Jurkat, Clone E6-1 (cell line): ENCODE data around the gene CD40.

ENCODE experiments used
- DNase-seq: peaks from one replicate; pipeline ENCODE4 v3.0.0-alpha.2; 2011; ENCODE audit warnings: low read depth, low spot score
- H3K4me3 ChIP-seq: 2 replicates; pipeline ENCODE4 v1.5.1; 2011; ENCODE audit warnings: mild to moderate bottlenecking, low read length, control low read depth, moderate library complexity

The CD40 gene

DNA sequence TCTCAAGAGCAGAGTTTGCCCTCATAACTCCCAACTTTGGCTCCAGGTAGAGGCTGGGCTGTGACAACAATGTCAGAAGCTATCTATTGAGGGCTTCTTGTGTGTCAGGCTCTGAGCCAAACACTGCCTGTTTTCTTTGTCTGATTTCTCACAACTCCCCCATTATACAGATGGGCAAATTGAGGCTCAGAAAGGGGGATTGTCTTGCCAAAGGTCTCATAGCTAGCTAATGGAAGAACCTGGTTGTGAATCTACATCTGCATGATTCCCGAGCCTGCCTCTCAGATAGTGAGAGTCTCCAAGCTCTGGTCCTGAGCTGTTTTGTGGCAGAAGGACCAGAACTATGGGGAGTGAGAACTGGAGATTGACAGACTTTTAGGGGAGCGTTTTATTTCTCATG lies 1.4 kb downstream of the CD40 start:
- no peak for DNase-seq
- no peak overlapping the region for H3K4me3 ChIP-seq

DNA sequence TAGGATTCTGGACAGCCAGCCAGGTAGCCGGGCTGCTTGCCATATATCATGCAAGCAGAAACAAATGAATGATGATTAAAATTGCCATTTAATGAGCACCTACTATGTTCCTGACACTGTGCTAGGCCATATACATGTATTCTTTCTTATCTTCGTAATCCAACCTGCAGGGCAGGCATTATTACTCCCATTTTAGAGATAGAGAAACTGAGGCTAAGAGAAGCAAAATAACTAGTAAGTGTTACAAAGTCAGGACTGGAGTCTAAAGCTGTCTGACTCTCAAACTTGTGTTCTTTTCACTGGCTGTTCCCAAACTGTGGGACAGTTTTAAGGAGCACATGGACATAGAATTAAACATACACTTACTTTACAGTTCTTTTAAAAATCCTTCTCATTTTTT lies 2.0 kb downstream of the CD40 start:
- DNase-seq: no peak
- H3K4me3 ChIP-seq: no peak overlapping the region

DNA sequence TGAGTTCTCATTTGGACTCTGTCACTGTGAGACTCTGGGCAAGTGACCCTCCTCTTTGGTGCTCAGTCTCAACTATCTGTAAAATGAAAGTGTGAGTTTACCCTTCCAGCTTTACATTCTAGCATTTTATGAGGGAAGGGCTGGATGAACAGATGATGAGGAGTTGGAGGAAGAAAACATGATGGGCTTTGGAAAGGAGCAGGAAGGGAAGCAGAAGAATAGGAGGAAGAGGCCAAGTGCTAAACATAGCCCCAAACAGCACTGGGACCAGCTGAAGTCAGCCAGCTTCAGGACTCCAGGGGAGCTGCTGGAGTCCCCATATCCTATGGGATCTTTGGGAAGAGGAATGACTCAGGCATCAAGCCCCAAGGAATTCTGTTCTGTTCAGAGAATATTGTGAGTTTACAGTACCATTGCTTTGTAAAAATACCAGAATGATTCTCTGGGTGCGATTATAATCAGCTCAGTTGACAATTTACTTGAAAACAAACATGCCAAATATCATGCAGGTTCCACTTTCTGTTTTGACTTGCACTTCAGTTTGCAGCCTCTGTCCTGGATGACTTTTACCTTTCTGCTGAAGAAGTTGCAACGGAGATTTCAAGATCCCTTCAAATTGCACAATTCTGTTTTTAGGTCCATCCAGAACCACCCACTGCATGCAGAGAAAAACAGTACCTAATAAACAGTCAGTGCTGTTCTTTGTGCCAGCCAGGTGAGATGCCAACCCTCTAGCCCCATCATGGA lies 3.2 kb downstream of the CD40 start:
- no peak overlapping the region for H3K4me3 ChIP-seq
- no peak for DNase-seq

DNA sequence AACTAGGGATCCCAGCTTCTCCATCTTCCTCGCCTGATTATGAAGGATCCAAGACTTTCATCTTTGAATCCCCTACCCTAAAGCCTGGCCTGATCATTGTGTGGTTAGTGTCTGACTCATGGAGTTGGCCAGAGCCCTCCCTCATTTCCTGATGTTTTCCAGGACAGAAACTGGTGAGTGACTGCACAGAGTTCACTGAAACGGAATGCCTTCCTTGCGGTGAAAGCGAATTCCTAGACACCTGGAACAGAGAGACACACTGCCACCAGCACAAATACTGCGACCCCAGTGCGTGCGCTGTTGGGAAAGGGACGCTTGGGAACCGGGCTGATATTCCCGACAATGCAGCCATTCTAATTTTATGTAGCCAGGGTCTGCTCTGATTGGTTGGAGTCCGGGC lies 4.0 kb downstream of the CD40 start:
- no peak for DNase-seq

DNA sequence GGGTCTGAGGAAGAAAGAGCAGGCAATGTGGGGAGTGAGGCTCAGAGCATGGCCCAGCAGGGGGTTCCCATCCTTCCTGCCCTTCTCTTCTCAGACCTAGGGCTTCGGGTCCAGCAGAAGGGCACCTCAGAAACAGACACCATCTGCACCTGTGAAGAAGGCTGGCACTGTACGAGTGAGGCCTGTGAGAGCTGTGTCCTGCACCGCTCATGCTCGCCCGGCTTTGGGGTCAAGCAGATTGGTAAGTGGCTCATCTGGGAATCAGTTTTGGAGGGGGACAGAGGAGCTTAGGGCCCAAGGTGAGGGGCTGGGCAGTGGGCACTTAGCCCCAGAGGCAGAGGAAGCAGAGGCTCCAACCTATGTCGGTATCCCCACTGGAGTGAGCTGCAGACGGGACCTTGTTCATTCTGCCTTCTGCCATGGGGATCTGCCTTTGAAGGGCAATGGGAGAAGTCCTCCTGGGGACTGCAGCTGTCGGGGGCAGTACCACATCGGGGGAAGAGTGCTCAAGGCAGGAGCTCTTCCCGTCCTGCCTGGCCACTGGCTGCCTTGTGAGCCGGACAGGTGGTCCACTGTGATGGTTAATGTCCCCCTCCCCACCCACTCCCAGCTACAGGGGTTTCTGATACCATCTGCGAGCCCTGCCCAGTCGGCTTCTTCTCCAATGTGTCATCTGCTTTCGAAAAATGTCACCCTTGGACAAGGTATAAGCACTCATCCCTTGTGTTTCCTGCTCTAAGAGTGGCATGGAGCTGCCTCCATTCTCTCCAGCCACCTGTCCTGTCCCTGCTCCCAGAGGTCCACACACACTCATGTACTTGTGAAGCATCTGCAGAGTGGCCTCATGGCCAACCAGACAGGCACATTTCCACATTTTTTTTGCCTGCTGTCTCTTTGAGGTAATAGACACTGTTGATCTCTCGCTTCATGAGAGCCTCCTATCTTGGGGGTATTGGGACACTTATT lies 4.7 kb downstream of the CD40 start:
- DNase-seq: no peak
- H3K4me3 ChIP-seq: no peak overlapping the region

More for the DNA sequence above, 4.0 kb downstream of the CD40 start:
- H3K4me3 ChIP-seq: no peak overlapping the region

DNA sequence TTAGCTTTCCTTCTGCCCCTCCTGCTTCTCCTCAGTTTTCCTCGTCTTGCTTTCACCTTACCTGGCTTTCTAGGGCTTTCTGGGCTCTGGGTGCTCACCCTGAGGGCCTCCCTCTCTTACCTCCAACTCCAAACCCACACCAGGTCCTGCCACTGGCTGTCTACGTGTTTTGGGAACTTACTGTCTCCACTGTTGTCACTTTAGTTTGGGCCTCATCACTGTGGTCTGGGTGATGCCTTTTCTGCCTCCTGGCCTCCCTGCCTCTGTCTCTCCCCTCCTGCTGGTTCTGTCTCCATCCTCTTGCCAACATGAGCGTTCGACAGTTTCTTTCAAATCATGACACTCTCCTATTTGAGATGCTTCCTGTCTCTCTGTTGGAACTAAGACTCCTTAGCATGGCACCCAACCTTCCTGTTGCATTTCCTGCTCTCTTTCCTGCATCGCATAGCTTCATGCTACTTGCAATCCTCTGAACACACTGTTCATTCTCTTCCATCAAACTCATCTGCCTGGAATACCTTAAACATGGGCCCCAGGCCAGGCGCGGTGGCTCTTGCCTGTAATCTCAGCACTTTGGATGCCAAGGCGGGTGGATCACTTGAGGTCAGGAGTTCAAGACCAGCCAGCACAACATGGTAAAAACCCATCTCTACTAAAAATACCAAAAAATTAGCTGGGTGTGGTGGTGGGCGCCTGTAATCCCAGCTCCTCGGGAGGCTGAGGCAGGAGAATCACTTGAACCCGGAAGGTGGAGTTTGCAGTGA lies 5.5 kb downstream of the CD40 start:
- no peak for DNase-seq

DNA sequence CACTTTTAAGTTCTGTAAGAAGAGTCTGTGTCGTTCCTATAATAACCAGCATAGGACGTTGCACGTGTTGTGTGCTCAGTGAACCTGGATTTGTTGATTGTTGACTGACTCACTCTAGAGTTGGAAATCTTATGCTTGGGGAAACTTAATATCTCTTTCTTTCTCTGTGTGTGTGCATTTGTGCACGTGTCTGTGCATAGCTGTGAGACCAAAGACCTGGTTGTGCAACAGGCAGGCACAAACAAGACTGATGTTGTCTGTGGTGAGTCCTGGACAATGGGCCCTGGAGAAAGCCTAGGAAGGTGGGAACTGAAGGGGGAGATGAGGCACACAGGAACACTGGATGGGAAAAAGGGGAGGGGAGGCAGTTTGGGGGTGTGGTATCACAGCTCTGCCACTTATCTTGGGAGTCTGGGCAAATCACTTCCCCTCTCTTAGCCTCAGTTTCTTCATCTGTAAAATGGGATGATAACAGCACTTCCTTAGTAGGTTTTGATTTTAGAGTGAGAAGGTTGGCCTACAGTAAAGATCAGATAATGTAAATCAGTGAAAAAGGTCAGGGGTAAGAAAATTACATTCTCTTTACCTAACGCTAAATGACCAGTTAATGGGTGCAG lies 8.4 kb downstream of the CD40 start:
- DNase-seq: no peak
- no peak overlapping the region for H3K4me3 ChIP-seq

More for the DNA sequence above, 5.5 kb downstream of the CD40 start:
- H3K4me3 ChIP-seq: no peak overlapping the region

DNA sequence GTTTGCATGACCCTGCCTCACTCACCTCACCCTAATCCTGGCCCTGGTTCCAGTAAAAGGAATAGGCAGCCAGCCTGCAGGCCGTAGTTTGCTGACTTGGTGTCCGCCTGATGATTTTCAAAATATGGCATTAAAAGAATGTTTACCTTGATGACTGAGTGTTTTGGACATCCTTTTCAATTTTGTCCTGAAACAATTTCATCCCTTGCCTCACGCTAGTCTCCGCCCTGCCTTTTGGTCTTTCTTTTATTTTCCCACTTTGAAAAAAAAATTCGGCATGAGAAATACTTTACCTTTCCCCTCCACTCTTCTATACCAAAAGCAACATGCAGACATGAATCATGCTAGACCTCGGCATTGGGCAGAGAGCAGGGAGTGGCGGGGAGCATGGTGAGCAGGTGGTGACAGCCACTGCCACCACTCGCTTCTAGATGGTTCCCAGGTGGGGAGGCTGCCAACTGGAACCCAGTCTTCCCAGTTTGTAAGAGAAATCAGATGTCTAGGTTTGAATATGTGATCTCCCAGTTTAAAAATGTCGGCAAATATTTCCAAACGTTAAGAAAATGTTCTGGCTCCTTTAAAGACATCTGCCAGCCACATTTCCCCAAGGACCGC lies 9.4 kb downstream of the CD40 start:
- H3K4me3 ChIP-seq: no peak overlapping the region
- DNase-seq: no peak

DNA sequence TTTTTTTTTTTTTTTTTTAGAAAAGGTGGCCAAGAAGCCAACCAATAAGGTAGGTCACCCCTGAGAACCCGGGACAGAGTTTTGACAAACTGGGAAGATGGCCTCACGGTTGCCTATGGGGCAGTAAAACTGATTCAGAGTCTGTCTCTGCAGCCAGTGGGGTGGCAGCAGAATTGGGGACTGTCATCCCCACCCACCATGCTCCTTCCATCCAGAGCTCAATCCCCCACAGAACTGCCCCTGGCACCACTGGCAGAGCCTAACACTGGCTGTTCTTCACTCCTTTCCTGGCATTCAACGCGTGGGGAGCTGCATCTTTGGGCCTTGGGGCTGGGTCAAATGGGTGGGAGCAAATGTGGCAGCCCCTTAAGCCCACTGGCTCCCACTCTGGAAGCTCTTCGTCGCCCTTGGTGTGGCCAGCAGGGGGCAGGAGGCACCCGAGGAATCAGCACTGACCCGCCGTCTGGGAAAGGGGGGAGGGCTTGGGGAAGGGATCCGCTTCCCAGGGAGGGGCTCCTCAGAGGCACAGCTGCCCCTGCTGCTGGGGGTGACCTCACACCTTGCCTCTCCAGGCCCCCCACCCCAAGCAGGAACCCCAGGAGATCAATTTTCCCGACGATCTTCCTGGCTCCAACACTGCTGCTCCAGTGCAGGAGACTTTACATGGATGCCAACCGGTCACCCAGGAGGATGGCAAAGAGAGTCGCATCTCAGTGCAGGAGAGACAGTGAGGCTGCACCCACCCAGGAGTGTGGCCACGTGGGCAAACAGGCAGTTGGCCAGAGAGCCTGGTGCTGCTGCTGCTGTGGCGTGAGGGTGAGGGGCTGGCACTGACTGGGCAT lies 10.4 kb downstream of the CD40 start:
- no peak for DNase-seq
- H3K4me3 ChIP-seq: no peak overlapping the region

DNA sequence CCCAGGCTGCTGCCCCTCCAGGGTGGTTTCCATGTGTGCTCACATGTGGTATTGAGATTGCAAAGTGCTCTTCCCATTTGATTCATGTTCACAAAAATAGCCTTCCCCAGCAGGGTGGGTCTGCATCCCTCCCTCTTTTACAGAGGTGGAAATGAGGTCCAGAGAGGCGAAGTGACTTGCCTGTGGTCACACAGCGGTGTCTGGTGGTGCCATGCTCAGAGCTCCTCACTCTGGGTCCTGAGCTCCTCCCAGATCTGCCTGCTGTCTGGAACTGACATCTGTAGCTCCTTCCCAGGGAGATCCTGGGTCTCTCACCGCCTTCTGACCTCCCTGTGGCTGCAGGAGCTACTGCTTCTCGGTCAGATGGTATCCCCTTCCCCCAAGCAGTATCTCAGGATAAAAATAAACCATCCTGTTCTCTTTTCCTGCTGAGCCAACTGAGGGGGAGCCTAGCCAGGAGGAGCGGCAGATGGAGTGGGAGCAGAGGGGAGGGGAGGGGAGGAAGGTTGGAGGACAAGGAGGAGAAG lies 11.9 kb downstream of the CD40 start:
- no peak overlapping the region for H3K4me3 ChIP-seq
- no peak for DNase-seq

DNA sequence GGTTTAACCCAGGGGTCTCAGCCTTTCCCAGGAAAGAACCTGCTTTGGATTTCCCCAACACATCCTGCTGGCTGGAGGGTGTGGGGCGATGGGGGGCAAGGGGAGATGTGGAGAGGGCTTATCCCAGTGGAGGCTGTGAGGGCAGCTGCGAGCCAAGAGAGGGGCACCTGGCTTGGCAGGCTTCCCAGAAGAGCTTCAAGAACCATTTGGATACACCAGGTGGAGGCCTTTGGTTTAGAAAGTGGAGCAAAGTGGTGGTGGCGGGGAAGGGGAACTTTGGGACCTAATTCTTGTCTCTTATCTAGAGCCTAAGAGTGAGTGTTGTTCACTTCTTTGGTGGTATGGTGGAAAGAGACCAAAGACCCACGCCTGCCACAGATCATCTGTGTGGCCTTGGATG lies 12.4 kb downstream of the CD40 start:
- DNase-seq: no peak
- no peak overlapping the region for H3K4me3 ChIP-seq

DNA sequence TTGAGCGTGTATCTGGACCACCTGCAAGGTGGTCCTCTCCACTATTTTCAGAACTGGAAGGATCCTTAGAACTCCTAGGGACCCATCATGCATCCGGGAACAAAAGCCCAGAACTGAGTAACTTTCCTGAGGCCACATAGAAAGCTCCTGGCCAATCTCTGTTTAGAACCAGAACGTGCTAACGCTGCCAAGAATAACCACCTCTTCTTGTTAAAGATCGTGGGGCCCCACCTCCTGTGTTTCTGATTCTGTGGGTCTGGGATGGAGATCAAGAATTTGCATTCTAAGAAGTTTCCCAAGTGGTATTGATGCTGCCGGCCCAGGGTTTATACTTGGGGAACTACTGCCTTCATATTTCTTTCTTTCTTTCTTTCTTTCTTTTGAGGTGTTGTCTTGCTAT lies 13.3 kb downstream of the CD40 start:
- DNase-seq: no peak

DNA sequence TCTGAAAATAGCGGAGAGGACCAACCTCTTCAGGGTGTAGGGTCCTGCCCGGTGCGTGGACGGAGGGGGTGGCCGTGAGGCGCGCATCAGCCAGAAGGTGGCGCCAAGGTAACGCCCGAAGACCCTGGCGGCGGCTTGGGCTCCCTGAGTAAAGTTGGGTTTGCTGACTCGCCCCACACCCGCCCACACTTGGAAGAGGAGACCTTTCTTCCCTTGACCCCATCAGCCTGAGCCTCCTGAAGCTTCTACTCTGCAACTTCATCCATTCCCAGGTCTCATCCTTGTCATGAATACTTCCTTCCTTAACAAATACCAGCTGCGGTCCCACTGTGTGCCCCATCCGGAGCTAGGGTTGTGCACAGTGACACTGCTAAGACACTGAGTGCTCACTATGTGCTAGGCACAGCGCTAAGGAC lies 14.6 kb downstream of the CD40 start:
- H3K4me3 ChIP-seq: no peak overlapping the region
- DNase-seq: peak; percentile 22

More for the DNA sequence above, 13.3 kb downstream of the CD40 start:
- H3K4me3 ChIP-seq: no peak overlapping the region

DNA sequence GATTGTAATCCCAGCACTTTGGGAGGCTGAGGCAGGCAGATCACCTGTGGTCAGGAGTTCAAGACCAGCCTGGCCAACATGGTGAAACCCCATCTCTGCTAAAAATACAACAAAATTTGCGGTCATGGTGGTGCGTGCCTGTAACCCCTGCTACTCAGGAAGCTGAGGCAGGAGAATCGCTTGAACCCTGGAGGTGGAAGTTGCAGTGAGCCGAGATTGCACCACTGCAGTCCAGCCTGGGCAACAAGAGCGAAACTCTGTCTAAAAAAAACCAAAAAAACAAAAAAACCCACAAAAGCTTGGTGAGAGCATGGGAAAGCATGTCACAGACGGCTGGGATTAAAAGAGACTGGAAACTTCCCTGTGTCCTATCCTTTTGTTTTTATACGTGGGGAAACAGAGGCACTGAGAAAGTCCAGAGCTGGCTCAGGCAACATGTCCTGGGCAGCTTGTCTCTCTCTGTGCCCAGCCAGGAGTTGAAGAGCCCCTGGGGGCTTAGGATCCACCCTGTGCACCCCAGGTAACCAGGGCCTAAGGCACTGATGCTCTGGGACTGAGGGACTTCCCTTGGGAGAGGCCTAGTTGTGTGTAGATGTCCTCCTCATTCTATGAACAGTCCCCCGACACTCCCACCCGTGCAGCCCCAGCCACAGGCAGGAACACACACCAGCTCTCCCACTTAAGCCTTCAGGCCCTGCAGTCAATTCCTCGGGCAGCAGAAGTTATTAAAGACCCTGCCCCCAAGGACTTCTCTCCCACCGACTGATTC lies 16.0 kb downstream of the CD40 start:
- H3K4me3 ChIP-seq: no peak overlapping the region
- no peak for DNase-seq

DNA sequence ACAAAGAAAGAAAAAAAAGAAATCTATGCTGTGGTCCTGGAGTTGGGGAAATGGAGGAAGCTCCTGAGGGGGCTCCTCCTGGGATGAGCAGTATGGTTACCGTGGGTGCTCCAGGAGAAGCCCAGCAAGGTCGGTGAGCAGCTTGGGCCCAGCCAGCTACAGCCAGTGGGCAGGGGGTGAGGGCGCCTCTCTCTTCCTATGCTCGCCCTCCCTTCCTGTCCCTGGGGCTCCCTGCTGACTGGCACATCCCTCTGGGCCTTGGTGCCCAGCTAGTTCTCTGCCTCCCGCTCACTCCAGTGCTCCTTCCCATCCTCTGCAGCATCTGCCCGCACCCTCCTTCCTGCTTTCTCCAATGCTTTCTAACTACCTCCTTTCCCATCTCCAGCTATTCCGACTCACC lies 16.6 kb downstream of the CD40 start:
- H3K4me3 ChIP-seq: no peak overlapping the region
- no peak for DNase-seq

DNA sequence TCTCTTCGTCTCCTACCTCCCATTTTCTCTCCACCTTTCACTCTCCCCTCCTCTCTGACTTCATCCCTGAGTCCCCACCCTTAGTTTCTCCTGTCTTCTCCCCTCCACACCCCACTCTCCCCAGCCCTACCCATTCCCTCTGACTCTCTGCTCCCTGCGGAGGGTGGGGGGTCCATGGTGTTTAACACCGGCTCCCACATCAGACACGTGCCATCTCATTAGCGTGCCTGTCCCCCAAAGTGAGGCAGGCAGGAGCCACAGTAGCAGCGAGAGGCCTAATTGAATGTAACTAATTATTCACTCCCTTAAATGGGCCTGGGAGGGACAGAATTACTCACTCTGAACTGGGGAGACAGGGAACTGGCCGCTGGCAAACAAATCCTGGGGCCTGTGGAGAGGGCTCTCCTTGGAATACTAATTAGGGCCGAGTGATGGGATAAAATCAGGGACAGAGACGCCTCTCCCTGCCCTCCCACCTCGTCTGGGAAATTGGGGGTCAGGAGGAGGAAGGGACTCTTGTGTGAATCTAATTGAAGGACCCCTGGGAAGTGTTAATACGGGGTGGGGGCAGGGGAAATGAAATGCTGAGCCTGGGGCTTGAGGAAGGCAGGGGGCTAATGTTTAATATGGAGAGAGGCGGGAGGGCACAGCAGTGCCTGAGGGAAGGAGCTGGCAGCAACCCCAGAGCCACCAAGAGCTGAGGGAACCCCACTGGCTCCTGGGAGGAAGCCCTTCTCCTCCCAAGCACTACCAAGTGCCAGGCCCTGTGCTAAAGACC lies 17.9 kb downstream of the CD40 start:
- DNase-seq: no peak
- no peak overlapping the region for H3K4me3 ChIP-seq
